Thyroid gland (tissue), 4 donors: Measurements from ENCODE around the gene ST3GAL4.

ENCODE experiments used
- POLR2A ChIP-seq, 2 donors: fragments of 450-650 bp; IDR thresholded peaks; one replicate each; pipeline ENCODE4 v1.6.1; 2017; ENCODE audit warnings: antibody characterized with exemption in 2 of 2, mild to moderate bottlenecking in 2 of 2, moderate library complexity in 1 of 2
- TF ChIP-seq, protein P1 (sequence below), 6 experiments: fragments of 200-600 bp in 3 of 6; fragments of 450-650 bp in 3 of 6; sonication (generic) in 3 of 6; IDR thresholded peaks; one replicate each; pipeline ENCODE4 v1.5.1; 2016 to 2019; ENCODE audit warnings: antibody characterized with exemption in 6 of 6, mild to moderate bottlenecking in 2 of 6, inconsistent platforms in 1 of 6, moderate library complexity in 1 of 6

GRCh38 chr11:126335463-126335760 is 20.1 kb upstream of the ST3GAL4 start:
- TF ChIP-seq, protein P1, sequence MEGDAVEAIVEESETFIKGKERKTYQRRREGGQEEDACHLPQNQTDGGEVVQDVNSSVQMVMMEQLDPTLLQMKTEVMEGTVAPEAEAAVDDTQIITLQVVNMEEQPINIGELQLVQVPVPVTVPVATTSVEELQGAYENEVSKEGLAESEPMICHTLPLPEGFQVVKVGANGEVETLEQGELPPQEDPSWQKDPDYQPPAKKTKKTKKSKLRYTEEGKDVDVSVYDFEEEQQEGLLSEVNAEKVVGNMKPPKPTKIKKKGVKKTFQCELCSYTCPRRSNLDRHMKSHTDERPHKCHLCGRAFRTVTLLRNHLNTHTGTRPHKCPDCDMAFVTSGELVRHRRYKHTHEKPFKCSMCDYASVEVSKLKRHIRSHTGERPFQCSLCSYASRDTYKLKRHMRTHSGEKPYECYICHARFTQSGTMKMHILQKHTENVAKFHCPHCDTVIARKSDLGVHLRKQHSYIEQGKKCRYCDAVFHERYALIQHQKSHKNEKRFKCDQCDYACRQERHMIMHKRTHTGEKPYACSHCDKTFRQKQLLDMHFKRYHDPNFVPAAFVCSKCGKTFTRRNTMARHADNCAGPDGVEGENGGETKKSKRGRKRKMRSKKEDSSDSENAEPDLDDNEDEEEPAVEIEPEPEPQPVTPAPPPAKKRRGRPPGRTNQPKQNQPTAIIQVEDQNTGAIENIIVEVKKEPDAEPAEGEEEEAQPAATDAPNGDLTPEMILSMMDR (IDR thresholded peaks at IDR 0.05): no peak
- no peak for TF ChIP-seq POLR2A (IDR thresholded peaks at IDR 0.05)
